PC-9 (cell line): ENCODE data around the gene GTF3C4.

Source experiments
- EZH2 ChIP-seq: fragments of 200-600 bp; sonication (generic); IDR thresholded peaks from 2 replicates; pipeline ENCODE4 v1.8.0; 2017; ENCODE audit warnings: antibody characterized with exemption, low read depth
- TF ChIP-seq, protein P1 (sequence below): fragments of 200-600 bp; sonication (generic); conservative IDR thresholded peaks from 2 replicates; pipeline ENCODE4 v1.6.1; 2017; ENCODE audit warnings: mixed run types, antibody characterized with exemption, mild to moderate bottlenecking, moderate library complexity

DNA sequence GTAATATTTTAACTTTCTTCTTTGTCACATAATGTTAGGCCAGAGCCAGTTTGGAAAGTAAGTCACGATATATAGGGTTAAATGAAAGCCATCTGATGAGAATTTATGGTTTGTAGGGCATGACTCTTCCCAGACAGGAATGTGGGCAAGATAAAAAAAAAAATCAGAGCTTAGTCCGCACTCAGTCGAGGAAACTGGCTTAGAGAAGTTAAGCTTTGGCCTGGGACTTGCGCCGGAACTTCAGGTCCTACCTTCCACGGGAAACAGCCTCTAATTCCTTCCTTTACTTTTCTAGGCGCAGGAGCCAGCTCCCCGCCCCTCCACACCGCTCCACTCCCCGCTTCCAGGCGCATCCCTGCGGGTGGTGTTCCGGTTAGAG lies 956 bp upstream of the GTF3C4 start:
- no peak for TF ChIP-seq EZH2
- TF ChIP-seq, protein P1, sequence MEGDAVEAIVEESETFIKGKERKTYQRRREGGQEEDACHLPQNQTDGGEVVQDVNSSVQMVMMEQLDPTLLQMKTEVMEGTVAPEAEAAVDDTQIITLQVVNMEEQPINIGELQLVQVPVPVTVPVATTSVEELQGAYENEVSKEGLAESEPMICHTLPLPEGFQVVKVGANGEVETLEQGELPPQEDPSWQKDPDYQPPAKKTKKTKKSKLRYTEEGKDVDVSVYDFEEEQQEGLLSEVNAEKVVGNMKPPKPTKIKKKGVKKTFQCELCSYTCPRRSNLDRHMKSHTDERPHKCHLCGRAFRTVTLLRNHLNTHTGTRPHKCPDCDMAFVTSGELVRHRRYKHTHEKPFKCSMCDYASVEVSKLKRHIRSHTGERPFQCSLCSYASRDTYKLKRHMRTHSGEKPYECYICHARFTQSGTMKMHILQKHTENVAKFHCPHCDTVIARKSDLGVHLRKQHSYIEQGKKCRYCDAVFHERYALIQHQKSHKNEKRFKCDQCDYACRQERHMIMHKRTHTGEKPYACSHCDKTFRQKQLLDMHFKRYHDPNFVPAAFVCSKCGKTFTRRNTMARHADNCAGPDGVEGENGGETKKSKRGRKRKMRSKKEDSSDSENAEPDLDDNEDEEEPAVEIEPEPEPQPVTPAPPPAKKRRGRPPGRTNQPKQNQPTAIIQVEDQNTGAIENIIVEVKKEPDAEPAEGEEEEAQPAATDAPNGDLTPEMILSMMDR, result no peak
